ENCODE results near the gene PCDHGC3. TPM values are rescaled to one million over a fixed set of nuclear protein-coding genes. Genes with fewer than 3 reads are reported as not detected.
A peak's percentile ranks its signal among the peaks of the same experiment; 100 is the strongest.

The PCDHGC3 gene
- total and polyA plus RNA-seq, 2 of the 4 experiments (the other 2 are of a cell fraction): 21.1 to 72.1 TPM

DNA sequence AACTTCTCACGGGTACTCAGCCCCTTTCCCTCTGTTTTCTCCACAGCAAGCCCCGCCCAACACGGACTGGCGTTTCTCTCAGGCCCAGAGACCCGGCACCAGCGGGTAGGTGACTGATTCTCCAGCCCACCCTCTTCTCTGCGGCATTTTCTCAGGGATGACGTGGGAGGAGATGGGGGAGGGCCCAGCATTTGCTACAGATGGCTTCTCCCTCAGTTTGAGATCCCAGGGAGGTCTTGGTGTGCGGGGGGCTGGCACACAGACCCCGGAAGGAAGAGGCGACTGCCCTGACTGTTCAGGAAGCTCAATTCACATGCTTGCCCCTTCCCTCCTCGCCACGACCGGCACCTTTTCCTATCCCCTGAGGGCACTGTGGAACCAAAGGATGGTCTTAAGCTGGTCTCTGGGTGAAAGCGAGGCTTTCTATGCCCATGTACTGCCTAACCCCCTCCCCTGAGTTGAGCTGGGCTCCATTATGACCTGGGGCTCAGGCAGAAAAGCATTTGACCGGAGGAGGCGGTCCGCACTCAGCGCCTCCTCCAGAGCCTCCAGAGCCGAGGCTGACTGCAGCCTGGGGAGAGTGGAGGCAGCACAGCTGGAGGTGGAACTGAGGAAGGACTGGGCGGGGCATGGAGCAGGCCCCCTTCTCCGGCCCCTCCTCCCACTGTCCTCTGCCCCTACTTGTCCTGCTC, 19.1 kb downstream of the PCDHGC3 start:
- POLR2A ChIA-PET (ENCODE audit: unreplicated experiment): no interaction called here
- intact Hi-C loops (cut with micrococcal nuclease) (no loop called here), dilution Hi-C loops (cut with HindIII; ENCODE audit: low sequenced_read_pairs, unreplicated experiment) (no loop called here), in situ Hi-C loops (cut with MboI; ENCODE audit: low sequenced_read_pairs) (no loop called here)
- H3K27me3 ChIP-seq (ENCODE audit: control insufficient read depth, insufficient read depth, low read length): no peaks in the 10 kb centered on the region
- DNase-seq: peak; percentile 48
- H3K4me3 ChIP-seq (ENCODE audit: insufficient read depth, low read depth, low read length): no peak overlapping the region
- peak overlapping the region; percentile 3; the same call in 1 of the 2 replicates for H3K4ac ChIP-seq (ENCODE audit: low read depth, low read length)
- H2BK120ac ChIP-seq (ENCODE audit: low read depth, low read length): no peak overlapping the region
- peaks cover 39% of the 10 kb centered on the region for H3K36me3 ChIP-seq (ENCODE audit: control insufficient read depth, insufficient read depth, low read length)
- H4K20me1 ChIP-seq (ENCODE audit: insufficient read depth, low read length): peaks cover 18% of the 10 kb centered on the region; the same call in 1 of the 2 replicates
- no TSS peak for BruUV-seq (replicated peaks)
- H3K56ac ChIP-seq (ENCODE audit: extremely low read depth, insufficient read depth, low read length): no peak overlapping the region
- H3K9me3 ChIP-seq (ENCODE audit: control insufficient read depth, insufficient read depth, low read length): no peaks in the 10 kb centered on the region
- H4K5ac ChIP-seq (ENCODE audit: low read depth, low read length): no peak overlapping the region; the same call in 1 of the 2 replicates
- H3K18ac ChIP-seq (ENCODE audit: low read depth, low read length): no peak overlapping the region
- H3K4me2 ChIP-seq (ENCODE audit: low read depth, low read length): no peak overlapping the region
- H2BK20ac ChIP-seq (ENCODE audit: low read depth, low read length): no peak overlapping the region
- CTCF ChIA-PET: no interaction called here
- no peak overlapping the region for H2AFZ ChIP-seq (replicated peaks; ENCODE audit: low read length, poor library complexity)
- peak overlapping the region; percentile 39 for H2AK9ac ChIP-seq (replicated peaks; ENCODE audit: low read depth, low read length, poor library complexity)
- TF ChIP-seq SMC3 (IDR thresholded peaks at IDR 0.05; ENCODE audit: low read depth, low read length) (no peak), BHLHE40 (IDR thresholded peaks at IDR 0.05; ENCODE audit: low read depth, low read length) (no peak), MAFK (IDR thresholded peaks at IDR 0.05; ENCODE audit: low read depth, low read length) (no peak), CEBPB (IDR thresholded peaks at IDR 0.05; ENCODE audit: low read depth, low read length) (no peak), FOS (IDR thresholded peaks at IDR 0.05; ENCODE audit: low read depth, low read length) (no peak), MXI1 (IDR thresholded peaks at IDR 0.05; ENCODE audit: borderline replicate concordance, low read depth, low read length) (no peak), RFX5 (IDR thresholded peaks at IDR 0.05; ENCODE audit: low read depth, low read length) (no peak), NFE2L2 (IDR thresholded peaks at IDR 0.05; ENCODE audit: low read depth, low read length) (no peak), MAZ (IDR thresholded peaks at IDR 0.05; ENCODE audit: borderline replicate concordance, low read depth, low read length) (no peak), CHD1 (IDR thresholded peaks at IDR 0.05; ENCODE audit: low read depth, low read length) (no peak), RCOR1 (IDR thresholded peaks at IDR 0.05; ENCODE audit: insufficient replicate concordance, low read length) (no peak)
- TF ChIP-seq, protein P1, sequence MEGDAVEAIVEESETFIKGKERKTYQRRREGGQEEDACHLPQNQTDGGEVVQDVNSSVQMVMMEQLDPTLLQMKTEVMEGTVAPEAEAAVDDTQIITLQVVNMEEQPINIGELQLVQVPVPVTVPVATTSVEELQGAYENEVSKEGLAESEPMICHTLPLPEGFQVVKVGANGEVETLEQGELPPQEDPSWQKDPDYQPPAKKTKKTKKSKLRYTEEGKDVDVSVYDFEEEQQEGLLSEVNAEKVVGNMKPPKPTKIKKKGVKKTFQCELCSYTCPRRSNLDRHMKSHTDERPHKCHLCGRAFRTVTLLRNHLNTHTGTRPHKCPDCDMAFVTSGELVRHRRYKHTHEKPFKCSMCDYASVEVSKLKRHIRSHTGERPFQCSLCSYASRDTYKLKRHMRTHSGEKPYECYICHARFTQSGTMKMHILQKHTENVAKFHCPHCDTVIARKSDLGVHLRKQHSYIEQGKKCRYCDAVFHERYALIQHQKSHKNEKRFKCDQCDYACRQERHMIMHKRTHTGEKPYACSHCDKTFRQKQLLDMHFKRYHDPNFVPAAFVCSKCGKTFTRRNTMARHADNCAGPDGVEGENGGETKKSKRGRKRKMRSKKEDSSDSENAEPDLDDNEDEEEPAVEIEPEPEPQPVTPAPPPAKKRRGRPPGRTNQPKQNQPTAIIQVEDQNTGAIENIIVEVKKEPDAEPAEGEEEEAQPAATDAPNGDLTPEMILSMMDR (conservative IDR thresholded peaks at IDR 0.05; ENCODE audit: low read depth, low read length): no peak
- TF ChIP-seq, protein P2, sequence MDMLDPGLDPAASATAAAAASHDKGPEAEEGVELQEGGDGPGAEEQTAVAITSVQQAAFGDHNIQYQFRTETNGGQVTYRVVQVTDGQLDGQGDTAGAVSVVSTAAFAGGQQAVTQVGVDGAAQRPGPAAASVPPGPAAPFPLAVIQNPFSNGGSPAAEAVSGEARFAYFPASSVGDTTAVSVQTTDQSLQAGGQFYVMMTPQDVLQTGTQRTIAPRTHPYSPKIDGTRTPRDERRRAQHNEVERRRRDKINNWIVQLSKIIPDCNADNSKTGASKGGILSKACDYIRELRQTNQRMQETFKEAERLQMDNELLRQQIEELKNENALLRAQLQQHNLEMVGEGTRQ (IDR thresholded peaks at IDR 0.05; ENCODE audit: low read depth, low read length): no peak
- H4K8ac ChIP-seq (ENCODE audit: low read depth in 2 of 2, low read length in 2 of 2): no peak overlapping the region; a peak in 1 of 4 replicates
- H3K4me1 ChIP-seq (ENCODE audit: control insufficient read depth, insufficient read depth, low read length): peaks cover 22% of the 10 kb centered on the region
- no peak overlapping the region for H2BK5ac ChIP-seq (ENCODE audit: low read depth, low read length, poor library complexity, severe bottlenecking)
- no peak overlapping the region for H3K27ac ChIP-seq (ENCODE audit: insufficient read depth, low read length)
- H3K9ac ChIP-seq (ENCODE audit: low read depth, low read length): no peak overlapping the region
- WGBS, 2 experiments (ENCODE audit: extremely low coverage in 2 of 2, insufficient read length in 1 of 2): 32% methylated on average over 5 of the region's 22 CpGs; no CpG with 5 or more reads in 1 of the 2 experiments
- H3K14ac ChIP-seq (replicated peaks; ENCODE audit: low read depth, low read length): no peak overlapping the region
- H3K23ac ChIP-seq (ENCODE audit: low read depth, low read length): 0 out of 2 replicates have a peak overlapping the region, but pooled peaks have one; percentile 43
- H2BK15ac ChIP-seq (ENCODE audit: low read depth, low read length): no peak overlapping the region
- peaks cover 14 to 40% of the 10 kb centered on the region in 2 experiments for H3K79me1 ChIP-seq (ENCODE audit: low read depth in 1 of 2, low read length in 2 of 2)
- 0 out of 2 replicates have a peak overlapping the region, but pooled peaks have one; percentile 60 for H2AK5ac ChIP-seq (ENCODE audit: low read depth, low read length)
- no peak for ATAC-seq (ENCODE audit: low read depth)
- H4K91ac ChIP-seq (ENCODE audit: insufficient read depth, low read depth, low read length): no peak overlapping the region
- H3K9me1 ChIP-seq (ENCODE audit: insufficient read depth, low read length): peaks cover 14% of the 10 kb centered on the region

All from IMR-90 (cell line).